Vagina (tissue), 2 donors: ENCODE results near the gene C3orf20. TPM values are rescaled to one million over a fixed set of nuclear protein-coding genes. Genes with fewer than 3 reads are reported as not detected.

ENCODE experiments used
- DNase-seq, 2 donors: peaks; one replicate each; pipeline ENCODE4 v3.0.0-alpha.2; 2017; ENCODE audit errors: extremely low spot score in 2 of 2
- H3K27ac ChIP-seq: fragments of 200-600 bp; sonication (generic); one replicate; pipeline ENCODE4 v1.5.1; 2019
- H3K27me3 ChIP-seq: fragments of 200-600 bp; sonication (generic); one replicate; pipeline ENCODE4 v1.5.1; 2019
- H3K36me3 ChIP-seq, 2 donors: fragments of 200-600 bp; sonication (generic); one replicate each; pipeline ENCODE4 v1.5.1; 2017 to 2019
- H3K4me1 ChIP-seq: fragments of 200-600 bp; sonication (generic); one replicate; pipeline ENCODE4 v1.5.1; 2019
- H3K4me3 ChIP-seq, 2 donors: fragments of 200-600 bp; sonication (generic); 1 replicate in 1 of 2; 2 replicates in 1 of 2; pipeline ENCODE4 v1.5.1; 2016 to 2019
- H3K9me3 ChIP-seq: fragments of 200-600 bp; sonication (generic); one replicate; pipeline ENCODE4 v1.5.1; 2019
- POLR2A ChIP-seq, 2 donors: fragments of 450-650 bp; IDR thresholded peaks; one replicate each; pipeline ENCODE4 v1.6.1; 2017; ENCODE audit warnings: antibody characterized with exemption in 2 of 2, mild to moderate bottlenecking in 2 of 2, moderate library complexity in 2 of 2
- POLR2AphosphoS5 ChIP-seq, 2 donors: sonication (generic); formaldehyde crosslinking; IDR thresholded peaks; one replicate each; pipeline ENCODE4 v1.9.0; 2017; ENCODE audit warnings: antibody characterized with exemption in 2 of 2, mild to moderate bottlenecking in 2 of 2, low read depth in 1 of 2; ENCODE audit not compliant: insufficient read depth in 1 of 2
- intact Hi-C: fragments of 100-400 bp; cut with DNase I; formaldehyde crosslinking; loops from one replicate; pipeline ENCODE4 v1.15.1; 2023
- total RNA-seq: library from RNA; depleted of rRNA; stranded (reverse); fragments of >200 nt; gene quantifications from one replicate; pipeline ENCODE4 v1.2.3, GENCODE V29; 2016
- TF ChIP-seq, protein P1 (sequence below), 3 experiments: fragments of 450-650 bp in 2 of 3; fragments of 200-600 bp in 1 of 3; sonication (generic) in 1 of 3; IDR thresholded peaks; one replicate each; pipeline ENCODE4 v1.5.1; 2017 to 2019; ENCODE audit warnings: antibody characterized with exemption in 3 of 3, mild to moderate bottlenecking in 2 of 3, moderate library complexity in 2 of 3

C3orf20 gene
- total RNA-seq, 1 donor from 2014 or later = 0.49 TPM

DNA sequence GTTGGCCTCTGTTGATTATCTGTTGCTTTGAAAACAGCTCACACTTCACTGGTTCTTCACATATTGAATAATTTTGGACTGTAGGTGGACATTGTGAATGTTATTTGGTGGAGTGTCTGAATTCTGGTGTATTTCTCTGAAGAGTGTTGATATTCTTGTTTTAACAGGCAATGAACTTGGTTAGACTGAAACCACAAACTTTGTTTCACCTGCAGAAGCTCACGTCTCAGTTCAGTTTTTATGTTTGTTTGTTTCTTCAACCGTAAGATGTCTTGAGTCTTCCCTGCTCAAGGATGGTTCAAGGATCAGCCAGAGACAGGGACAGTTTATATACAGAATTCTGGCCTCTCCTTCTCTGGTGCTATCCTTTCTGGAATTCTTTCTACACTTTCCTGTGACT, 43.6 kb downstream of the C3orf20 start:
- H3K4me3 ChIP-seq = no peak overlapping the region
- no peak for TF ChIP-seq POLR2A (IDR thresholded peaks at IDR 0.05)
- no peak for TF ChIP-seq POLR2AphosphoS5 (IDR thresholded peaks at IDR 0.05; ENCODE audit: insufficient read depth in 1 of 2, low read depth in 1 of 2)
- TF ChIP-seq, protein P1, sequence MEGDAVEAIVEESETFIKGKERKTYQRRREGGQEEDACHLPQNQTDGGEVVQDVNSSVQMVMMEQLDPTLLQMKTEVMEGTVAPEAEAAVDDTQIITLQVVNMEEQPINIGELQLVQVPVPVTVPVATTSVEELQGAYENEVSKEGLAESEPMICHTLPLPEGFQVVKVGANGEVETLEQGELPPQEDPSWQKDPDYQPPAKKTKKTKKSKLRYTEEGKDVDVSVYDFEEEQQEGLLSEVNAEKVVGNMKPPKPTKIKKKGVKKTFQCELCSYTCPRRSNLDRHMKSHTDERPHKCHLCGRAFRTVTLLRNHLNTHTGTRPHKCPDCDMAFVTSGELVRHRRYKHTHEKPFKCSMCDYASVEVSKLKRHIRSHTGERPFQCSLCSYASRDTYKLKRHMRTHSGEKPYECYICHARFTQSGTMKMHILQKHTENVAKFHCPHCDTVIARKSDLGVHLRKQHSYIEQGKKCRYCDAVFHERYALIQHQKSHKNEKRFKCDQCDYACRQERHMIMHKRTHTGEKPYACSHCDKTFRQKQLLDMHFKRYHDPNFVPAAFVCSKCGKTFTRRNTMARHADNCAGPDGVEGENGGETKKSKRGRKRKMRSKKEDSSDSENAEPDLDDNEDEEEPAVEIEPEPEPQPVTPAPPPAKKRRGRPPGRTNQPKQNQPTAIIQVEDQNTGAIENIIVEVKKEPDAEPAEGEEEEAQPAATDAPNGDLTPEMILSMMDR (IDR thresholded peaks at IDR 0.05) = no peak
- H3K9me3 ChIP-seq = no peaks in the 10 kb centered on the region
- H3K36me3 ChIP-seq = no peaks in the 10 kb centered on the region
- H3K27me3 ChIP-seq = no peaks in the 10 kb centered on the region
- no peak overlapping the region for H3K27ac ChIP-seq
- no peak for DNase-seq
- intact Hi-C loops = no loop called here
- no peaks in the 10 kb centered on the region for H3K4me1 ChIP-seq

- H3K27ac ChIP-seq = no peak overlapping the region
- no peak for DNase-seq
- intact Hi-C loops = no loop called here
- H3K27me3 ChIP-seq = no peaks in the 10 kb centered on the region
- H3K36me3 ChIP-seq = no peaks in the 10 kb centered on the region
- H3K4me1 ChIP-seq = no peaks in the 10 kb centered on the region
- no peaks in the 10 kb centered on the region for H3K9me3 ChIP-seq
- TF ChIP-seq POLR2AphosphoS5 (IDR thresholded peaks at IDR 0.05; ENCODE audit: insufficient read depth in 1 of 2, low read depth in 1 of 2) (no peak), POLR2A (IDR thresholded peaks at IDR 0.05) (no peak)
- TF ChIP-seq, protein P1 (IDR thresholded peaks at IDR 0.05) = no peak
- no peak overlapping the region for H3K4me3 ChIP-seq
These were observed 44.1 kb downstream of the C3orf20 start for GRCh38 chr3:14719006-14719405.

GRCh38 chr3:14721126-14721864, 46.4 kb downstream of the C3orf20 start:
- H3K27me3 ChIP-seq = no peaks in the 10 kb centered on the region
- no peak for TF ChIP-seq POLR2A (IDR thresholded peaks at IDR 0.05)
- TF ChIP-seq POLR2AphosphoS5 (IDR thresholded peaks at IDR 0.05; ENCODE audit: insufficient read depth in 1 of 2, low read depth in 1 of 2) = no peak
- TF ChIP-seq, protein P1 (IDR thresholded peaks at IDR 0.05) = no peak
- no peaks in the 10 kb centered on the region for H3K36me3 ChIP-seq
- intact Hi-C loops = no loop called here
- H3K9me3 ChIP-seq = no peaks in the 10 kb centered on the region
- peaks cover 4% of the 10 kb centered on the region for H3K4me1 ChIP-seq
- no peak overlapping the region for H3K27ac ChIP-seq
- no peak overlapping the region for H3K4me3 ChIP-seq
- DNase-seq = no peak

DNA sequence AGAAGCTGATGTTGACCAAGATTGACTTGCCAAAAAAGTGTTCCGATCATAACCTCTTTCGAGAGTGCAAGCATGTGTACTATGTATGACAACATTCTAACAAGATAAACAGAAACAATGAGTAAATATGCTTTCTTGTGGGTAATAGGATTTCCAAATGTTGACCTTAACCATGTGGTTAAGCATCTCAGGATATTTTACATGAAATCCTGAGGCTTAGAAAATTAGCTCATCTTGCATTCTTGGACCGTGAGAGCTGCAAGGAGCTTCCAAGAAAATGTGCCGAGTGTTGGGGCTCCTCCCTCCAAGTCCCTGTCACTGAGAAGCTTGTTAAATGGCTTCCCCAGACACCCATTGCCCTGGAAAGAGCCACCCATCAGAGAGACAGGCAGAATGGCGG, 50.1 kb downstream of the C3orf20 start:
- H3K4me1 ChIP-seq = peaks cover 4% of the 10 kb centered on the region
- DNase-seq = no peak
- H3K9me3 ChIP-seq = no peaks in the 10 kb centered on the region
- TF ChIP-seq POLR2A (IDR thresholded peaks at IDR 0.05) = no peak
- TF ChIP-seq POLR2AphosphoS5 (IDR thresholded peaks at IDR 0.05; ENCODE audit: insufficient read depth in 1 of 2, low read depth in 1 of 2) = peak in 1 of 2 donors; percentile 16
- TF ChIP-seq, protein P1 (IDR thresholded peaks at IDR 0.05) = no peak
- intact Hi-C loops = no loop called here
- peak overlapping the region; percentile 37 for H3K27ac ChIP-seq
- H3K4me3 ChIP-seq = no peak overlapping the region
- H3K36me3 ChIP-seq = no peaks in the 10 kb centered on the region
- no peaks in the 10 kb centered on the region for H3K27me3 ChIP-seq
